Measurements from ENCODE around the gene RELA. TPM values are rescaled to one million over a fixed set of nuclear protein-coding genes. Genes with fewer than 3 reads are reported as not detected.
A peak's percentile ranks its signal among the peaks of the same experiment; 100 is the strongest.

The RELA gene
- polyA plus RNA-seq (2012; rRNA removed): 28.1 and 49.5 TPM in 2 replicates
- 26.3 and 37.8 TPM in 2 replicates for polyA plus RNA-seq (2012; cell fraction: cytosol; rRNA removed)
- 129 and 139 TPM in 2 replicates for polyA plus RNA-seq (2012; cell fraction: nucleus; rRNA removed)

- peak within 1 kb of the TSS; percentile 96 for H2AFZ ChIP-seq (ENCODE audit: low read depth)
- peak within 1 kb of the TSS; percentile 83 to 90 for H3K4me3 ChIP-seq (ENCODE audit: low read depth in 2 of 2, low read length in 1 of 2)
- ChIA-PET POLR2A (interaction anchor here (0.7 to 2.0 kb wide), 7 partner anchors 10 to 227 kb away, joined by 3 to 24 read pairs (median 3); partner anchors contain the start of genes CCDC85B, CFL1, KAT5 and RNASEH2C), CTCF (interaction anchor here (0.8 to 2.3 kb wide), 10 partner anchors 10 to 325 kb away, joined by 3 to 13 read pairs (median 4); partner anchors contain the start of genes CCDC85B, KAT5 and SIPA1)
- no peaks in the 10 kb centered on the region for H3K9me2 ChIP-seq
- peak; percentile 98 for DNase-seq
- H3K4me1 ChIP-seq (ENCODE audit: control insufficient read depth in 1 of 2, insufficient read depth in 2 of 2, low read depth in 1 of 2, low read length in 1 of 2): peaks cover 9% of the 10 kb centered on the region in 2 experiments; a peak in 3 of 4 replicates
- H3F3A ChIP-seq (replicated peaks; ENCODE audit: insufficient read depth): peaks cover 14% of the 10 kb centered on the region
- H3K36me3 ChIP-seq (replicated peaks in 1 of 2; ENCODE audit: control insufficient read depth in 1 of 2, insufficient read depth in 2 of 2, low read length in 1 of 2): peaks cover 29 to 31% of the 10 kb centered on the region in 2 experiments
- no peaks in the 10 kb centered on the region for H3K9me3 ChIP-seq
- 0% methylated on average over 12 of the region's 91 CpGs for WGBS (ENCODE audit: low lambda C conversion rate)
- H3K27ac ChIP-seq (ENCODE audit: low read depth in 2 of 2, low read length in 1 of 2): peak within 1 kb of the TSS; percentile 95 to 97
- peak within 1 kb of the TSS; percentile 95 for H3K9ac ChIP-seq
- H3K79me2 ChIP-seq (ENCODE audit: insufficient read depth): peaks cover 39% of the 10 kb centered on the region
- no peaks in the 10 kb centered on the region for H3K27me3 ChIP-seq (ENCODE audit: insufficient read depth)
- peak within 1 kb of the TSS; percentile 98 for H3K4me2 ChIP-seq
- H4K20me1 ChIP-seq (ENCODE audit: insufficient read depth): 0 out of 2 replicates have a peak, but pooled peaks cover 7% of the 10 kb centered on the region
- TF ChIP-seq IRF3 (IDR thresholded peaks at IDR 0.05; ENCODE audit: low read depth, low read length): peak; percentile 80
- peak; percentile 53; the same call in 1 of the 2 replicates for TF ChIP-seq FOSL2 (IDR thresholded peaks at IDR 0.05; ENCODE audit: borderline replicate concordance, low read depth)
- TF ChIP-seq MXI1 (IDR thresholded peaks at IDR 0.05; ENCODE audit: low read depth, low read length): peak; percentile 63; the same call in 1 of the 2 replicates
- no peak for TF ChIP-seq RXRA (IDR thresholded peaks at IDR 0.05; ENCODE audit: borderline replicate concordance, low read depth)
- TF ChIP-seq USF2 (IDR thresholded peaks at IDR 0.05; ENCODE audit: borderline replicate concordance, low read depth, low read length): no peak
- no peak for TF ChIP-seq MEF2A (IDR thresholded peaks at IDR 0.05; ENCODE audit: borderline replicate concordance, low read depth)
- TF ChIP-seq ELF1 (IDR thresholded peaks at IDR 0.05): no peak
- TF ChIP-seq CHD2 (IDR thresholded peaks at IDR 0.05; ENCODE audit: low read length, partially characterized antibody): peak; percentile 5
- no peak for TF ChIP-seq SMC3 (IDR thresholded peaks at IDR 0.05; ENCODE audit: low read depth, low read length)
- no peak for TF ChIP-seq FOXM1 (IDR thresholded peaks at IDR 0.05; ENCODE audit: low read depth)
- peak; percentile 77; the same call in 1 of the 2 replicates for TF ChIP-seq POLR2AphosphoS5 (IDR thresholded peaks at IDR 0.05; ENCODE audit: low read depth, low read length)
- peak; percentile 79 for TF ChIP-seq NRF1 (IDR thresholded peaks at IDR 0.05; ENCODE audit: low read depth, low read length)
- TF ChIP-seq NFIC (IDR thresholded peaks at IDR 0.05; ENCODE audit: borderline replicate concordance): peak; percentile 90
- peak; percentile 25; the same call in 1 of the 2 replicates for TF ChIP-seq TAF1 (IDR thresholded peaks at IDR 0.05; ENCODE audit: borderline replicate concordance, low read depth, low read length)
- TF ChIP-seq RFX5 (IDR thresholded peaks at IDR 0.05; ENCODE audit: low read length): no peak
- TF ChIP-seq SIN3A (IDR thresholded peaks at IDR 0.05; ENCODE audit: borderline replicate concordance, low read depth, low read length): peak; percentile 38; the same call in 1 of the 2 replicates
- TF ChIP-seq TCF12 (IDR thresholded peaks at IDR 0.05): peak; percentile 42; the same call in 1 of the 2 replicates
- no peak for TF ChIP-seq RAD21 (IDR thresholded peaks at IDR 0.05; ENCODE audit: low read length)
- TF ChIP-seq CTCF (IDR thresholded peaks at IDR 0.05): no peak
- TF ChIP-seq JUND (IDR thresholded peaks at IDR 0.05): 0 out of 2 replicates have a peak, but pooled peaks have one; percentile 19
- TF ChIP-seq TEAD4 (IDR thresholded peaks at IDR 0.05; ENCODE audit: borderline replicate concordance, insufficient read depth): 0 out of 2 replicates have a peak, but pooled peaks have one; percentile 34
- no peak for TF ChIP-seq YY1 (IDR thresholded peaks at IDR 0.05; ENCODE audit: low read depth)
- TF ChIP-seq MAX (IDR thresholded peaks at IDR 0.05; ENCODE audit: low read depth): peak; percentile 27; the same call in 1 of the 2 replicates
- no peak for TF ChIP-seq EP300 (IDR thresholded peaks at IDR 0.05; ENCODE audit: borderline replicate concordance in 1 of 2, low read depth in 1 of 2, low read length in 1 of 2)
- TF ChIP-seq PBX3 (IDR thresholded peaks at IDR 0.05): peak; percentile 27; the same call in 1 of the 2 replicates
- peak; percentile 37; the same call in 1 of the 2 replicates for TF ChIP-seq GABPA (IDR thresholded peaks at IDR 0.05; ENCODE audit: low read depth)
These were observed at the start of gene RELA for GRCh38 chr11:65662799-65663638. Gene RELA (minus strand): TSS chr11:65662916. CDS start chr11:65662832, 84 bp downstream.
